Body of pancreas (tissue), 4 donors: Measurements from ENCODE around the gene NLGN1.

ENCODE experiments used
- CTCF ChIP-seq, 7 experiments: fragments of 450-650 bp in 4 of 7; fragments of 200-600 bp in 3 of 7; sonication (generic) in 3 of 7; IDR thresholded peaks; one replicate each; pipeline ENCODE4 v1.5.1; 2016 to 2019; ENCODE audit warnings: antibody characterized with exemption in 7 of 7
- POLR2A ChIP-seq, 3 donors: fragments of 450-650 bp; IDR thresholded peaks; one replicate each; pipeline ENCODE4 v1.6.1; 2016; ENCODE audit warnings: antibody characterized with exemption in 3 of 3, mild to moderate bottlenecking in 2 of 3

- TF ChIP-seq CTCF (IDR thresholded peaks at IDR 0.05) (no peak), POLR2A (IDR thresholded peaks at IDR 0.05) (no peak)
Measured at GRCh38 chr3:174191380-174191779, 793.8 kb downstream of the NLGN1 start.
